WI38 (cell line): ENCODE data around the gene KIAA1549.
"Not testable (repeated sequence)": the region's sequence is repeated elsewhere in the genome, so short reads cannot be mapped to it uniquely, and the experiment has no call there.

ENCODE experiments used
- H3K4me3 ChIP-seq: 2 replicates; pipeline ENCODE4 v1.5.1; 2011; ENCODE audit warnings: low read depth, mild to moderate bottlenecking, control low read depth, low read length
- TF ChIP-seq, protein P1 (sequence below): IDR thresholded peaks from 2 replicates; pipeline ENCODE4 v1.5.1; 2012; ENCODE audit warnings: low read depth, mild to moderate bottlenecking, control low read depth, low read length

Gene KIAA1549

DNA sequence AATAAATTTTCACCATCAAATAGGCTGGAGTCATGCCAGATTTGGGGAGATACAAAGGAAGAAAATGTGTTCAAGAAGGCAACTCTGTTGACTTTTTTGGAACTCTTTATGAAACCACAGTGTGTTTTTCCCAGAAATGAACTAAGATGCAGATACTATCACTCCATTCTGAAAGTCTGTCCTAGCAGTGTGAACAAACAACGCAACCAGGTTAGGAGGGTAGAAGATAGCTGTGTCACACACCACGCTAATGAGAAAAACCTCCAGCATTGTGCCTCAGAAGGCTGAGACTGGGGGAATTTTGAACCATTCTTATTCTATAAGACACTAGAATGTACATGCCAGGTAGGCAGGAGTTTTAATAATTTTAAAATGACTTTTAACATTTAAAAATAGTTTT lies 167.2 kb downstream of the KIAA1549 start:
- H3K4me3 ChIP-seq: no peak overlapping the region
- TF ChIP-seq, protein P1, sequence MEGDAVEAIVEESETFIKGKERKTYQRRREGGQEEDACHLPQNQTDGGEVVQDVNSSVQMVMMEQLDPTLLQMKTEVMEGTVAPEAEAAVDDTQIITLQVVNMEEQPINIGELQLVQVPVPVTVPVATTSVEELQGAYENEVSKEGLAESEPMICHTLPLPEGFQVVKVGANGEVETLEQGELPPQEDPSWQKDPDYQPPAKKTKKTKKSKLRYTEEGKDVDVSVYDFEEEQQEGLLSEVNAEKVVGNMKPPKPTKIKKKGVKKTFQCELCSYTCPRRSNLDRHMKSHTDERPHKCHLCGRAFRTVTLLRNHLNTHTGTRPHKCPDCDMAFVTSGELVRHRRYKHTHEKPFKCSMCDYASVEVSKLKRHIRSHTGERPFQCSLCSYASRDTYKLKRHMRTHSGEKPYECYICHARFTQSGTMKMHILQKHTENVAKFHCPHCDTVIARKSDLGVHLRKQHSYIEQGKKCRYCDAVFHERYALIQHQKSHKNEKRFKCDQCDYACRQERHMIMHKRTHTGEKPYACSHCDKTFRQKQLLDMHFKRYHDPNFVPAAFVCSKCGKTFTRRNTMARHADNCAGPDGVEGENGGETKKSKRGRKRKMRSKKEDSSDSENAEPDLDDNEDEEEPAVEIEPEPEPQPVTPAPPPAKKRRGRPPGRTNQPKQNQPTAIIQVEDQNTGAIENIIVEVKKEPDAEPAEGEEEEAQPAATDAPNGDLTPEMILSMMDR: no peak

DNA sequence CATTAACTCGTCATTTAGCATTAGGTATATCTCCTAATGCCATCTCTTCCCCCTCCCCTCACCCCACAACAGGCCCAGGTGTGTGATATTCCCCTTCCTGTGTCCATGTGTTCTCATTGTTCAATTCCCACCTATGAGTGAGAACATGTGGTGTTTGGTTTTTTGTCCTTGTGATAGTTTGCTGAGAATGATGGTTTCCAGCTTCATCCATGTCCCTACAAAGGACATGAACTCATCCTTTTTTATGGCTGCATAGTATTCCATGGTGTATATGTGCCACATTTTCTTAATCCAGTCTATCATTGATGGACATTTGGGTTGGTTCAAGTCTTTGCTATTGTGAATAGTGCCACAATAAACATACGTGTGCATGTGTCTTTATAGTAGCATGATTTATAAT lies 169.9 kb downstream of the KIAA1549 start:
- H3K4me3 ChIP-seq: not testable (repeated sequence)

DNA sequence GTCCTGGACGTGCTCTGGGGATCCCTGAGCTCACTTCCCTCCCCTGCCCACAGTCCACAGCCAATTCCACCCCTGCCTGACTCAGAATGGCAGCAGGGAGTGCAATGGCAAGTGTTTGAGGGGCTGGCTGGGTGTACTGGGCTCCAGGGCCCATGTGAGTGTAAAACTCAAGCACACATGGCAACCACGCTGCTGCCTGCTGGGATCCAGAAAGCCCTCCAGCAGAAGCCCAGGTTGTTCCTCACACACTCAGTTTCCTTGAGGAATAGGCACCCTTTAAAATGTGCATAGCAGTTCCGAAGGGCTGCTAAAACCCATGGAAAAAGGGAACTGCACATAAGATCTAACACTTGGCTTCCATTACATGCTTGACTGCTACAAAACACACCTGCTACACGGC lies 171.8 kb downstream of the KIAA1549 start:
- TF ChIP-seq, protein P1: no peak

DNA sequence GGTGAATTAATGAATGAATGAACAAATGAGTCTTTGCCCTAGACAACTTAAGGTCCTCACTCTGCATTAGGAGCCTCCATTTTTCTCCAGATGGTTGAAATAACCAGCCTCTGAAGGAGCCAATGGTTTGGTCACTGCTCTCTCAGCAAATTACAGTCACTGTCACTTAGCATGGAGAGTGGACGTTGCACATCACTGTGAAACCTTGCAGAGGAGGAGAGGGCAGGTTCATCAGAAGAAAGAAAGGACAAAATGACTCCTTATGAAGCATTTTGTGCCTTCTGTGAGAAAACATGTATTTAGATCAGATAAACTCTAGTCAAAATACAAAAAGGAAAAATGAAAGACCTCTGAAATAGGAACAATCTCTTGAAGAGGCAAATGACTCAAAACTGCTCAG lies 176.6 kb downstream of the KIAA1549 start:
- no peak overlapping the region for H3K4me3 ChIP-seq
- TF ChIP-seq, protein P1: no peak

More for the DNA sequence above, 171.8 kb downstream of the KIAA1549 start:
- no peak overlapping the region for H3K4me3 ChIP-seq

DNA sequence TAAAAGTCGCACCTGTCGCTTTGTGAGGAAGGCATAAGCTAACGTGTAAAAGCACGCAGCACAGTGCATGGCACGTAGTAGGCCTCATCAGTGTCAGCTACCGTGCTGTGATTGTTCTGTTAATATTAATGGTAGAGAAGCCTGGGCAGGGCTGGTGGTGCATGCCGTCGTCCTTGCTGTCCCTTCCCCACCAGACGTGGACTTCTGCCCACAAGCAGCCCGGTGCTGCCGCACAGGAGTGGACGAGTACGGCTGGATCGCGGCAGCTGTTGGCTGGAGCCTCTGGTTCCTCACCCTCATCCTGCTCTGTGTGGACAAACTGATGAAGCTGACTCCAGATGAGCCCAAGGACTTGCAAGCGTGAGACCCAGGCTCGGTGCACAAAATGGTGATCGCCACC lies 178.5 kb downstream of the KIAA1549 start:
- TF ChIP-seq, protein P1: no peak
- H3K4me3 ChIP-seq: no peak overlapping the region

DNA sequence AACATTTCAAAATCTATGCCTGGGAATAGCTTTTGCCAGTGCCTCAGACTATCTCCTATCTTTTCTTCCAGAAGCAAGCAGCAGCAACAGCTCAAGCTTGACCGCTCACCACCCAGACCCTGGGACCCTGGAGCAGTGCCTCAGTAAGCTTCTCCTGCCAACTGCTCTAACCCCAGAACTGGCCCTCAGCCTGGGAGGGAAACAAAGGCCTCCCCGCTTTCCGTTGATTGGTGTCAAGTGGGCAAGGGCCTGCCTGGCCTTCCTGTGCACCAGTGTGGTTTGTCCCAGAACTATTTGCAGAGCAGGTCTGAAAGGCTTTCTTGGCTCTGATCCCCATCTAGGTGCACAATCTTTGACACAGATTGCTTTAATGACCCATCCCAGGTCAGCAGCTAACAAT lies 179.9 kb downstream of the KIAA1549 start:
- H3K4me3 ChIP-seq: no peak overlapping the region
- TF ChIP-seq, protein P1: no peak

DNA sequence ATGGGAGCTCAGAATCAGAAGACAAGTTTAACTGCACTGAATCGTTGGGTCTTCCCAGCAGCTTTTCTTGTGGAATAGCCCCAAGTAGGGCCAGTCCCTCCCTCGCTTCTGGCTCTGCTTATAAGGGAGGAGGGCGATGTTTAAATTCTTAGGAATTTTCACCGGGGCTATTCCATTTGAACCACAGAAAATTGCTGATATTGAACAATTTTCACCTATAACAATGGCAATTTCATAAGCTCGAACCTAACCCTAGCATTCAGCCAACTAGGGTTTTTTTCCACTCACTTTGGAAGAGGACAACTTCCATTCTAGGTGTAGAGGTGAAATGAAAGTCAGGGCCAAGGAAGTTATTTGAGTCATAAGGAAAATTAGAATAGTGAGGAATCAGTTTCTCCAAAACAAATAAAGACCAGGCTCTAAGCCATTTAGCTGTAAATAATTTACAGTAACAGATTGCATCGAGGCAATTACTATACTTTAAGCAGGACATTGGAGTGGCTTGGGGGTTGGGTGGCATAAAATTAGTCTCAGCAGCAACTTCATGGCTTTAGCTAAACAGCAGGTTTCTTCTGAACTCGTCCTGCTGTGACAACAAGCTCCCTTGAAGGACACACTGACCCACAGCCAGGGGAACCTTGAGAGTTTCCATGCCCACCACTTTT lies 181.7 kb downstream of the KIAA1549 start:
- TF ChIP-seq, protein P1: no peak
- no peak overlapping the region for H3K4me3 ChIP-seq

DNA sequence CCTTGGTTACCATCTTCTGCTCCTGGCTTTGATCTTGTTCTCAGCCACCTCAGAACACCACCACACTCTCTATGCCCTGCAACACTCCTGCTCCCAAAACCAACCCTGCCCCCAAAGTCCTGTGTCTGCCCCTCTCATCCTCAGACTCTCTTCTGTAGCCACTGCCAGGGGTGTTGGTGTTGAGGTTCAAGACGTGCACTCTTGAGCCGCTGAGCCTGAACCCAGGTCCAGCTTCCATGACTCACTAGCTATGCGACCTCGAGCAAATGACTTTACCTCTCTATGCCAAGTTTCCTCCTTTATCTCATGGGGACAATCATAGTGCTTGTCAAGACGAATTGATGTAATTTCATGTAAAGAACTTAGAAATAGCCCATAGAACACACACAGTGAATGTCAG lies 182.4 kb downstream of the KIAA1549 start:
- H3K4me3 ChIP-seq: no peak overlapping the region
- TF ChIP-seq, protein P1: no peak
